NB4 (cell line): Measurements from ENCODE around the gene GPR107.

Source experiments
- DNase-seq: peaks from one replicate; pipeline ENCODE4 v3.0.0; 2010; ENCODE audit warnings: low read depth
- H3K4me3 ChIP-seq: one replicate; pipeline ENCODE4 v1.5.1; 2011; ENCODE audit warnings: mild to moderate bottlenecking, low read depth, low read length, moderate library complexity
- MAX ChIP-seq: IDR thresholded peaks from 2 replicates; pipeline ENCODE4 v1.6.1; 2011; ENCODE audit warnings: low read depth, low read length
- MYC ChIP-seq: IDR thresholded peaks from 2 replicates; pipeline ENCODE4 v1.6.1; 2011; ENCODE audit warnings: low read depth, low read length
- POLR2A ChIP-seq: IDR thresholded peaks from 2 replicates; pipeline ENCODE4 v1.6.1; 2011; ENCODE audit warnings: mild to moderate bottlenecking; ENCODE audit not compliant: insufficient read length; ENCODE audit errors: extremely low read depth
- TF ChIP-seq, protein P1 (sequence below): IDR thresholded peaks from one replicate; pipeline ENCODE4 v1.5.1; 2012; ENCODE audit warnings: low read depth, low read length

The GPR107 gene

GRCh38 chr9:130107234-130107861, 53.6 kb downstream of the GPR107 start:
- TF ChIP-seq, protein P1, sequence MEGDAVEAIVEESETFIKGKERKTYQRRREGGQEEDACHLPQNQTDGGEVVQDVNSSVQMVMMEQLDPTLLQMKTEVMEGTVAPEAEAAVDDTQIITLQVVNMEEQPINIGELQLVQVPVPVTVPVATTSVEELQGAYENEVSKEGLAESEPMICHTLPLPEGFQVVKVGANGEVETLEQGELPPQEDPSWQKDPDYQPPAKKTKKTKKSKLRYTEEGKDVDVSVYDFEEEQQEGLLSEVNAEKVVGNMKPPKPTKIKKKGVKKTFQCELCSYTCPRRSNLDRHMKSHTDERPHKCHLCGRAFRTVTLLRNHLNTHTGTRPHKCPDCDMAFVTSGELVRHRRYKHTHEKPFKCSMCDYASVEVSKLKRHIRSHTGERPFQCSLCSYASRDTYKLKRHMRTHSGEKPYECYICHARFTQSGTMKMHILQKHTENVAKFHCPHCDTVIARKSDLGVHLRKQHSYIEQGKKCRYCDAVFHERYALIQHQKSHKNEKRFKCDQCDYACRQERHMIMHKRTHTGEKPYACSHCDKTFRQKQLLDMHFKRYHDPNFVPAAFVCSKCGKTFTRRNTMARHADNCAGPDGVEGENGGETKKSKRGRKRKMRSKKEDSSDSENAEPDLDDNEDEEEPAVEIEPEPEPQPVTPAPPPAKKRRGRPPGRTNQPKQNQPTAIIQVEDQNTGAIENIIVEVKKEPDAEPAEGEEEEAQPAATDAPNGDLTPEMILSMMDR = peak; percentile 66
- no peak for TF ChIP-seq MAX
- peak; percentile 80 for DNase-seq
- H3K4me3 ChIP-seq = no peak overlapping the region

- no peak for DNase-seq
- TF ChIP-seq MAX = no peak
- no peak for TF ChIP-seq POLR2A
- TF ChIP-seq, protein P1 = no peak
- TF ChIP-seq MYC = no peak
- H3K4me3 ChIP-seq = no peak overlapping the region
These were observed 54.2 kb downstream of the GPR107 start for GRCh38 chr9:130107955-130108354.

- no peak for TF ChIP-seq POLR2A
- TF ChIP-seq, protein P1 = no peak
- TF ChIP-seq MYC = no peak
- no peak for DNase-seq
- H3K4me3 ChIP-seq = no peak overlapping the region
These were observed 56.5 kb downstream of the GPR107 start for GRCh38 chr9:130110166-130110565.

DNA sequence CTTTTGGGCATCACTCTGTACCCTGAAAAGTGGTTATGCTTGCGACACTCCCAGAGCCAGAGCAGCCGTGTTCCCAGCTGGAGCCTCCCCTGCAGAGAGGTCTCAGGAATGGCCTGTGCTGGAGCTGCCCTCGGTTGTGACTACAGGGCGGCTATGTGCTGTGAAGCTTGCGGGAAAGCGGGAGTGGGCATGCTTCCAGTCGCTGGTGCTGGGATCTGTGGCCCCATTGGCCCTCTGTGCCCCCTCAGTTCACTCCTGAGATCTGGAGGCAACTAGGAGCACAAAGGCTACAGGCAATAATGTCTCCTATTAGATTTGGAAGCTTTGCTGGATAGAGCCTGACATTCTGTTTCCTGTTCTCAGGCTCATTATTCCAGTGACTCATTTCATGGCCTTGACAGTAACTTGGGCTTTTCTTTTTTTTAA, 56.9 kb downstream of the GPR107 start:
- DNase-seq = no peak
- TF ChIP-seq, protein P1 = no peak
- TF ChIP-seq POLR2A (no peak), MYC (no peak), MAX (no peak)
- no peak overlapping the region for H3K4me3 ChIP-seq

DNA sequence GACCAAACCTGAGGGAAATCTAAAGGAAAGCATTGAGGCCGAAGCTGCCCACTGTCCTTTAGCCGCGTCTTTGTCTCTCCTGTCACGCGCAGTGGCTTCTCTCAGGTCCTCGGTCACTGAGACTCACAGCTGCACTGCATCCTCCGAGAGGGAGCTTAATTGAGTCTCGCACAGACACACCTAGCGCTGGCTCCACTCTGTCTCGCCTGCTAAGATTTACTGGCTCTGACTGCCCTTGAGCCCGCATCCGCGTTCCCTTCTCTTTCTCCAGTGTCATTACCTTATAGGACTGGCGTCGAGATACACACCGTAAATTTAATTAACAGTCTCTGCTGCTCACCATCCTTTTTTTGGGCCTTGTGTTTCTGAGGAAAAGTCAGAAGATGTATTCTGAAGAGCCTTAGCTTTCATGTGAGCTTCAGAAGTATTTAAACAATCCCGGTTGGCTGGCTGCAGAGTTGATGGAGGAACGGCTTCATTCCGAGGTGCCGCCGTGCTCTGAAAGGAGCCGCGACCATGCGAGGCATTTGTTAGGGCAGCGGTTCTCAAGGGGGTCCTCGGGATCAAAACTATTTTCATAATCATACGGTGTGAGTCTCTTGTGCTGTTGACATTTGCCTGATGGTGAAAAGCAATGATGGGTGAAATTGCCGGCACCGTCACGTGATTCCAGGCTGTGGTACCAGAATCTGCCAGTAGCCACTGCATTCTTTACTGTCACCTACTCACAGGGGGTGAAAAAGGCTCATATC, 58.3 kb downstream of the GPR107 start:
- no peak overlapping the region for H3K4me3 ChIP-seq
- no peak for DNase-seq
- TF ChIP-seq MAX (no peak), POLR2A (no peak), MYC (no peak)
- TF ChIP-seq, protein P1 = no peak
